Fibroblast of mammary gland (primary cell): ENCODE measurements around the gene CACNG4.

Experiments used
- DNase-seq: peaks from one replicate; pipeline ENCODE4 v3.0.0-alpha.2; 2010; ENCODE audit warnings: low read depth
- H3K4me3 ChIP-seq: 2 replicates; pipeline ENCODE4 v1.5.1; 2011; ENCODE audit warnings: low read depth, mild to moderate bottlenecking, low read length, moderate library complexity; ENCODE audit not compliant: control insufficient read depth
- CTCF ChIP-seq: conservative IDR thresholded peaks from 2 replicates; pipeline ENCODE4 v1.5.1; 2011; ENCODE audit warnings: low read depth, low read length, inconsistent platforms; ENCODE audit not compliant: control insufficient read depth, insufficient read depth

Gene CACNG4

GRCh38 chr17:66942451-66943264 is 21.8 kb upstream of the CACNG4 start:
- TF ChIP-seq CTCF, result no peak
- no peak for DNase-seq
- H3K4me3 ChIP-seq, result no peak overlapping the region

- no peak for TF ChIP-seq CTCF
- no peak for DNase-seq
- H3K4me3 ChIP-seq, result no peak overlapping the region
Measured at GRCh38 chr17:66943484-66943883, 21.0 kb upstream of the CACNG4 start.

GRCh38 chr17:66944351-66945146 is 20.0 kb upstream of the CACNG4 start:
- H3K4me3 ChIP-seq, result no peak overlapping the region
- no peak for TF ChIP-seq CTCF
- DNase-seq, result no peak

GRCh38 chr17:66945147-66945835 is 19.2 kb upstream of the CACNG4 start:
- no peak for TF ChIP-seq CTCF
- no peak overlapping the region for H3K4me3 ChIP-seq
- DNase-seq, result peak; percentile 14

- no peak overlapping the region for H3K4me3 ChIP-seq
- no peak for DNase-seq
- no peak for TF ChIP-seq CTCF
Measured at GRCh38 chr17:66946251-66946650, 18.3 kb upstream of the CACNG4 start.

GRCh38 chr17:66947311-66947710 is 17.2 kb upstream of the CACNG4 start:
- DNase-seq, result no peak

More at GRCh38 chr17:66947311-66947710, 17.2 kb upstream of the CACNG4 start:
- TF ChIP-seq CTCF, result no peak
- no peak overlapping the region for H3K4me3 ChIP-seq
